Activated CD4-positive, alpha-beta T cell treated with anti-CD3 and anti-CD28 coated beads, Interleukin-2, amount 50 U/mL, for 4 hours (primary cell): Measurements from ENCODE around the gene VPREB3.
A peak's percentile ranks its signal among the peaks of the same experiment; 100 is the strongest.
"Not testable (repeated sequence)": the region's sequence is repeated elsewhere in the genome, so short reads cannot be mapped to it uniquely, and the experiment has no call there.

Source experiments
- DNase-seq, 2 experiments: peaks; one replicate each; pipeline ENCODE4 v3.0.0-alpha.2; 2020

The VPREB3 gene

GRCh38 chr22:23763954-23764353 lies 9.7 kb upstream of the VPREB3 start:
- DNase-seq, result no peak

GRCh38 chr22:23763579-23763945 lies 9.3 kb upstream of the VPREB3 start:
- DNase-seq, result peak; percentile 38 to 40

GRCh38 chr22:23762842-23763578 lies 8.8 kb upstream of the VPREB3 start, which contains the start of gene C22orf15:
C22orf15 (plus strand) TSS chr22:23762990; CDS start chr22:23763307, 317 bp downstream.
- no peak for DNase-seq

- DNase-seq, result no peak
Observed at GRCh38 chr22:23760056-23760455, 5.8 kb upstream of the VPREB3 start.

GRCh38 chr22:23759566-23759965 lies 5.3 kb upstream of the VPREB3 start:
- no peak for DNase-seq

GRCh38 chr22:23756891-23757290 lies 2.7 kb upstream of the VPREB3 start:
- no peak for DNase-seq

GRCh38 chr22:23755711-23756110 lies 1.5 kb upstream of the VPREB3 start:
- DNase-seq, result no peak

- no peak for DNase-seq
Observed at GRCh38 chr22:23754980-23755636, 883 bp upstream of the VPREB3 start.

GRCh38 chr22:23753385-23753784 lies 840 bp downstream of the VPREB3 start:
- no peak for DNase-seq

- no peak for DNase-seq
Observed at GRCh38 chr22:23752750-23753149, 1.5 kb downstream of the VPREB3 start.

- DNase-seq, result no peak
Observed at GRCh38 chr22:23752090-23752691, 2.0 kb downstream of the VPREB3 start.

- no peak for DNase-seq
Observed at GRCh38 chr22:23751441-23751996, 2.7 kb downstream of the VPREB3 start.

GRCh38 chr22:23750714-23751440 lies 3.3 kb downstream of the VPREB3 start, which contains the start of gene ZNF70:
ZNF70 (minus strand) TSS chr22:23751112; CDS start chr22:23745140, 5,972 bp downstream.
- DNase-seq, result peak; percentile 70 to 78

GRCh38 chr22:23750367-23750713 lies 3.9 kb downstream of the VPREB3 start:
- no peak for DNase-seq

- DNase-seq, result no peak
Observed at GRCh38 chr22:23749841-23750301, 4.4 kb downstream of the VPREB3 start.

- DNase-seq, result no peak
Observed at GRCh38 chr22:23745791-23746190, 8.4 kb downstream of the VPREB3 start.

GRCh38 chr22:23744485-23744884 lies 9.7 kb downstream of the VPREB3 start:
- no peak for DNase-seq

GRCh38 chr22:23744001-23744400 lies 10.2 kb downstream of the VPREB3 start:
- DNase-seq, result no peak

GRCh38 chr22:23743303-23743705 lies 10.9 kb downstream of the VPREB3 start:
- no peak for DNase-seq

GRCh38 chr22:23742505-23743264 lies 11.5 kb downstream of the VPREB3 start:
- no peak for DNase-seq

GRCh38 chr22:23737696-23738095 lies 16.5 kb downstream of the VPREB3 start:
- no peak for DNase-seq

- DNase-seq, result not testable (repeated sequence)
Observed at GRCh38 chr22:23728108-23728507, 26.1 kb downstream of the VPREB3 start.
